HG03103 (cell line): Measurements from ENCODE around the gene CASP8.
"Not testable (repeated sequence)": the region's sequence is repeated elsewhere in the genome, so short reads cannot be mapped to it uniquely, and the experiment has no call there.

Source experiments
- ATAC-seq: cut with Tn5 transposase; IDR thresholded peaks from one replicate; pipeline ENCODE4 v1.9.1; 2021; ENCODE audit warnings: low read depth; ENCODE audit not compliant: unreplicated experiment

Gene CASP8

DNA sequence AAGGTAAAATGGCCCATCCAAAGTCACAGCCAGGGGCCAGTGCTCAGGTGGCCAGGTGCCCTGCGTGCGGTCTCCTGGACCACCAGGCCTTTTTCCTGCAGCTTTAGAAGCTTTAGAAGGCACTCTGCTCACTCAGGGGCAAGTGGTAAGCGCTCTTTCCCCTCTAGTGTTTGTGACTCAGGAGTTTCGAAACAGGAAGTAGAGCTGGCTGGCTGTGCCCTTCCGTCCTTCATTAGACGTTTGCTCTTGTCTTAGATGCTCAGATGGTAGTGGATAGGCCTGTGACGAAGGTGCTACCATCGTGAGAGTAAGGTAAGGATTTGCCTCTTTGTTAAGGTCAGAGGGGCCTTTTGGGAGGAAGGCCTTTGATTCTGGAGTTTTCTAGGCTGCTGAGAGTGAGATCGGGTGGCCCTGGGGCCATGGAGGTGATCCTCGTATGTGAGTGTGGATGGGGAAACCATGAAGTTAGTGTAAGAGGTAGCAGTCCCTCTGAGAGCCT is at the start of gene CASP8:
TSS of gene CASP8 (plus strand) at position 235 of the 499 bp plus-strand sequence. CDS start 5,951 bp downstream, outside the sequence.
- ATAC-seq = no peak

DNA sequence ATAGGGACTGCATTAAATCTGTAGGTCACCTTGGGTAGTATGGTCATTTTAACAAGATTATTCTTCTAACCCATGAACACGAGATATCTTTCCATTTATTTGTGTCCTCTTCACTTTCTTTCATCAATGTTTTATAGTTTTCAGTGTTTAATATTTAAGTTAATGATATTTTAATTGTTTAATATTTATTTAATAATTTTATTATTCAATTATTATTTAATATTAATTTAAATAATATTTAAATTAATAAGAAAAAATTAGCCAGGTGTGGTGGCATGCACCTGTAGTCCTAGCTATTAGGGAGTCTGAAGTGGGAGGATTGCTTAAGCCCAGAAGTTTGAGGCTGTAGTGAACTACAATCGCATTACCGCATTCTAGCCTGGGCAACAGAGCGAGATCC is 44.4 kb upstream of the CASP8 start:
- no peak for ATAC-seq

DNA sequence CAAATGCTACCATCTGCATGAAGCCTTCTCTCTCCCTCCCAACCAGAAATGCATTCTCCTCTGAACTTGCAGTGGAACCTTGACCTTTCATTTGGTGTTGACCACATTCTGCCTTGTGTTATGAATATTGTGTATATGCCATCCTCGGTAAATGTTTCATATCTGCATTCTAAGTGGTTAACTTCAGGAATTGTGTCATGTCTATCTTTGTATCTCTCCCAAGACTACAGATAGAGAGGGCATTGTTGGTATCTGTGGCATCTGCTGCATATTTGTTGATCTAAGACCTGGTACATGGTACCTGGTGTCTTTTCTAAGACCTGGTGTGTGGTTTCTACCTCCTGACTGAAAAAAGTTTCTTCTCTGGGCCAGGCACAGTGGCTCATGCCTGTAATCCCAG is 43.4 kb upstream of the CASP8 start:
- ATAC-seq = no peak

DNA sequence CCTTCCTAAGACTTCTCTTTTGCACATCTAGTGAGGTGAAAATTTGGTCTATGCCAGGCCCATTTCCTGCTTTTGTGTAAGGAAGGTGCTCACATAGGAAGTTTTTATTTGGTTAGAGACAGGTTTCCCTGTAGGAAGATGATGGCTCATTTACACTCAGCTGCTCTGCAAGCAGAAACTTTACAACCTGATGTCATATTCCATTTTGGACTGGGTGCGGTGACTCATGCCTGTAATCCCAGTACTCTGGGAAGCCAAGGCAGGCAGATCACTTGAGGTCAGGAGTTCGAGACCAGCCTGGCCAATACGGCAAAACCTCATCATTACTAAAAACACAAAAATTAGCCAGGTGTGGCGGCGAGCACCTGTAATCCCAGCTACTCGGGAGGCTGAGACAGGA is 41.6 kb upstream of the CASP8 start:
- no peak for ATAC-seq

DNA sequence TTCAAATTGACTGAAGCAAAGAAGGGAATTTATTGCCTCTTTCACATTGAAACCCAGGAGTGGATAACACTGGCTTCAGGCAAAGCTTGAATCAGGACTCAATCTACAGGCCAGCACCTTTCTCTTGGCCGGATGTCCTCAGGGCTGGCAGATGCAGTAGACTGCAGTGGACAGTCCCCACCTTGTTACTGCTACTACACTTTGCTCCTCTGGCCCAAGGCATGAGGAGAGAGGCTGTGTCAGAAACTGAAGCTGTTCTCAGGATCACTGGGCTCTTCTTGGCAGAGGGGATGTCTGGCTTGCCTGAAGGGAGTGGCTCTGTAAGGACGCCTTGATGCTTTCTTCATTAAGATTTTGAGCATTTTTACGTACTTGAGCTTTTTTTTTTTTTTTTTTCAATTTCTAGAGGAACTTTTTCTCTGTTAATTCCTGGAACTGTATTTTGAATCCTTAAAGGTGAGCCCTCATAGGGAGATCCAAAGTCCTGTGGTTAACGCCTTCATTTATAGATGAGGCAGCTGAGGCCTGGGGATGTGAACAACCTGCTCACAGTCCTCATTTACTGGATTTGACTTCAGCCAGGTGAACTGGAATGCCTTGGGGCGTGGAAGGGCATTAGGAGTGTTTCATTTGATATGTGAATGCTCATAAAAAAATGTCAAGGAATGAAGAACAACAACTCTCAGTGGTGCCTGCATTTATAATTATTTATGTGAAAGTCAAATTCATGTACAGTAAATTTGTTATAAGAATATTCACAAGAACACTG is 40.8 kb upstream of the CASP8 start:
- ATAC-seq = no peak

DNA sequence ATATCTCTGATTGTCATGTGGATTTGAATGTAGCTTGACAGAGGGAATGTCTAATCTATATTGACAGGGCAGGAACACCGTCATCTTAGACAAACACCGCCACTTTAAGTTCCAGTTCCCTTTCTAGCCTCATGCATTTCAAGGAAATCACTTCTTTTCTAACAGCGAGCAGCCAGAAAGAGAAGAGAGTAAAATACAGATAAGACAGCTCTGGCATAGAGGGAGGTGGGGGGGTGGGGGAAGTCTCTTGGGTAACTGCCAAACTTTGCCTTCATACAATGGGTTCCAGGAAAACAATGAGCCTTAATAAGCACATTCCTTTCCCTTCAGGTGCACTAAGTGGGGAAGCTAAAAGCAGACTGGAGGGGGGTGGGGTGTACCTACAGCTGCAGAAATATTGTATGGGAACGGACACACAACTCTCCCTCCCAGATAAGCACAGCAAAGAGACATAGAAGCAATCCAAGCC is 40.2 kb upstream of the CASP8 start:
- ATAC-seq = no peak

DNA sequence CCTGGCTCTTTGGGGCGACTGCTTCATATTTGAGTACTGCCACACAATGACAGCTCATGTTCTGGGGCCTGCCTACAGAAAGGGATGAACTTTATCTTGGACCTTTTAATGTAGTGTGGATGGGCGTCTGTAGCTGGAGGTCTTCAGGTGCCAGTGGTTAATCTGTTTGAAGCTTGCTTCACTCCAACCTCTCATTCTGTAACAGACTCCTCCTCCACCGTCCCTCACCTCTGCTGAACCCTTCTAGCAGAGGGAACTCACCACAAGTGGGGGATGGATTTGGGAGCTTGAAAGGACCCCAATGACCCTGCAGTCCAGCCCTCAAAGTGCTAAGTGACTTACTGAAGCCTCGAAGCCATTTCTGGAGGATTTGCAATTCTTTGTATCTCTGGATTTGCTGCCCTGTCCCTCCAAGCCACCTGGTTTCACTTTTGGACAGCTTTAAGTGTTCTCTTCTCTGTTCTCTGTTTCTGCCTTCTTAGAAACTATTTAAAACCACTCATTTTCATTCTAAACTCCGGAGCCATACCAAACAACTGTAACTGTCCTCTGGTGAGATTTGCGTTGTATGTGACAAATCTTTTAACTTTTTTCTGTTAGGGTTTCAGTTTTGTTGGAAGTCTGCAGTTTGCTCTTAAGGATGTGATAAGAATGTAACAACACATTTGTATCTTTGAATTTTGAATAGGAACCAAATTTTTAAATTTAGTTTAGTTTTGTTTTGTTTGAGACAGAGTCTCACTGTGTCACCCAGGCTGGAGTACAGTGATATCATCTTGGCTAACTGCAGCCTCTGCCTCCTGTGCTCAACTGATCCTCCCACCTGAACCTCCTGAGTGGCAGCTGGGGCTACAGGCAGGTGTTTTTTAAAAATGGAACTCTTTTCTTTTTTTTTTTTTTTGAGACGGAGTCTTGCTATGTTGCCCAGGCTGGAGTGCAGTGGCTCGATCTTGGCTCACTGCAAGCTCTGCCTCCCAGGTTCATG is 37.0 kb upstream of the CASP8 start:
- peak; percentile 88 for ATAC-seq

DNA sequence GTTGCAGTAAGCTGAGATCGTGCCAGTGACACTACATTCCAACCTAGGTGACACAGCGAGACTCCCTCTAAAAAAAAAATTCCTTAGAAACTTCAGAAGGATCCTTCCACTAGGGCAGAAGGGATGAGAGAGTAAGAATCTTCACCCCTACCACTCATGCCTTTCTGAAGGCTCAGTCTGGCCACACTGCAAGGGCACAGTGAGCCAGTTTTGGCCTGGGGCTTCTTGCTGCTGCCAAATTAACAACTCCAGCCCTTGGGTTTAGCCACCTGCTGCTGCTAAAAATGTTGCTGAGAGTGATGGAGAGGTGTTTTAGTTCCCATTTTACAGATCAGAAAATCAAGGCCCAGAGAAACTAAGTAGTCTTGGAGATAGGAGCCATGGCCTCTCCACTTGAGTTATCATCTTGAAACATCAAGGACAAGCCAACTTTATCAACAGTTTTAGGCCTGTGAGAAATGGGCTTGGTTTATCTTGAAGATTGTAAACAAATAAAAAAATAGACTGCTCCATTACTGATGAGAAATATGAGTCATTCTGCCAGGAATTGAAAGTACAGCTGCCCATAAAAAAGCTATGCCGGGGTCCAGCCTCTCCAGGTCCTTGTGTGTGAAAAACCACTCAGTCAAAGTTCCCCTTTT is 31.9 kb upstream of the CASP8 start:
- ATAC-seq = no peak

DNA sequence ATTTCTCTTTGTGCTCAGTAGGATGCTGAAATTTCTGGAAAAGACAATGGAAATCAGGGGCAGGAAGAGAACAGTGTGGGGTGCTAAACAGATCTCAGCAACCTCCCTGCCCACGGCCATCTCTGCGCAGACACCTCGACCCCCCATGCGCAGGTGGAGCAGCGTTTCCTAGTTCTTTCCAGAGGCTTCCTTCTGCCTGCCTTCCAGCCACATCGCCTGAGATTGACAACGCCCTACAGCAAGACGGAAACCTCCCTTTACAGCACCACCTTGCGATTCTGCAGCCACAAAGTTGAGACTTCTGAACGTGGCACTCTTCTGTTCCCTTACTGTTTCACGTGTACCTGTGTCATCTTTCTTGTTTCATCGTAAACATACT is 31.4 kb upstream of the CASP8 start:
- no peak for ATAC-seq

DNA sequence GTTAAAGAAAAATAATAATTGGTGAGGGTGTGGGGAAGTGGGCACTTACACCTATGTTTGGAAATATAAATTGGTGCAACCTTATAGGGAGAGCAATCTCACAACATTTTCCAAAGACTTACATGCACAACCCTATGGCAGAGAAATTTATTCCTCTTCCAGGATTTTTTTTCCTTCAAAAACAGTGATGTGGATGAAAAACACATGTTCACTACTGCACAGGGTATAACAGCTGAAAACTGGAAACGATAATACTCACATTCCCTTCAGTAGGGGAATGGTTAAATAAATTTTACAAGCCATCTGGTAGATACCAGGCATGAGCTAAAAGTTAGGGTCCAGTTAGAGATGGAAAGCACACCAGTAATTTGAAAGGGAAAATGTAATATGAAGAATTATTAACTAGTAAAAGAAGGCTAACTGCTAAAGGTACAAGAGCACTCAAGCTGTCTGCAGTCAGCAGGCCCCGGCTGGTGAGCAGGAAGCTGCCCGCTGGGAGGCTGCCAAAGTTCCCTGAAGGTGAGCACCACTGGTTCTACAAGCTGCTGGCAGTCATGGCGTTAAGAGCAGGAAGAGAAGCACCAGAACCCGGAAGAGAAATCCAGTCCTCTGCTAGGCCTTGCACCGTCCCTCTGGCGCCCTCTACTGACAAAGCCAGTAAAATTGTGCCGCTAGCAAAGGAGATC is 28.4 kb upstream of the CASP8 start:
- ATAC-seq = peak; percentile 49

DNA sequence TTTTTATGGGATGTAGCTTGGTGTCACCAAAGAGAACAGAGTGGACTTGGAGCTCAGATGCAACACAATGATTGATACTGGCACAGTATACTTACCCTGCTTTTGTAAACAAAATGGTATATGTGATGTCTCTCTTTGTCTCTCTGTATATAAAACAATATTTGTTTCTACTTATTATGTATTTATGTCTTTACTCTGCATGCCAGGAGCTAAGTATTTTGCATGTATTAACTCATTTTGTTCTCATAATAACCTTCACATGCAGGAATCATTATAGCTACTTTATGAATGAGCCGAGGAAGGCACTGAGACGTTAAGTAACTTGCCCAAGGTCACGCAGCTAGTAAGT is 27.9 kb upstream of the CASP8 start:
- ATAC-seq = no peak

DNA sequence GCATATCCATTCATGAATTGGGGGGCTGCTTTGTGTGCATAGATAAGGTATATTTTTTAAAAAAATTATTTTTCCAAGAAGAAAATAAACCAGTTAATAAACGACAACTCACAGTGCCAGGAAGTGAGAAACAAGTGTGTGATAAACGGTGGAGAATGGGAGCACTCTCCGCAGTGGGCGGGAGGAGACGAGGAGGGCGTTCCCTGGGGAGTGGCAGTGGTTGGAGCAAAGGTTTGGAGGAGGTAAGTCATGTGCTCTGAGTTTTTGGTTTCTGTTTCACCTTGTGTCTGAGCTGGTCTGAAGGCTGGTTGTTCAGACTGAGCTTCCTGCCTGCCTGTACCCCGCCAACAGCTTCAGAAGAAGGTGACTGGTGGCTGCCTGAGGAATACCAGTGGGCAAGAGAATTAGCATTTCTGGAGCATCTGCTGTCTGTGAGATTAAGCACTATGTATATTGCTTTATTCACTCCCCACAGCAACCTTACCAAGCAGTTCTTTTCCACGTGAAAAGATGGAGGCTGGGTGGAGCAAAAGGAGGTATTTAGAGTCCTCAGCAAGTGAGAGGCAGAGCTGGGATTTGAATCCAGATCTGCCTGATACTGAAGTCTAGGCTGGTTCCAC is 27.0 kb upstream of the CASP8 start:
- ATAC-seq = peak; percentile 86

DNA sequence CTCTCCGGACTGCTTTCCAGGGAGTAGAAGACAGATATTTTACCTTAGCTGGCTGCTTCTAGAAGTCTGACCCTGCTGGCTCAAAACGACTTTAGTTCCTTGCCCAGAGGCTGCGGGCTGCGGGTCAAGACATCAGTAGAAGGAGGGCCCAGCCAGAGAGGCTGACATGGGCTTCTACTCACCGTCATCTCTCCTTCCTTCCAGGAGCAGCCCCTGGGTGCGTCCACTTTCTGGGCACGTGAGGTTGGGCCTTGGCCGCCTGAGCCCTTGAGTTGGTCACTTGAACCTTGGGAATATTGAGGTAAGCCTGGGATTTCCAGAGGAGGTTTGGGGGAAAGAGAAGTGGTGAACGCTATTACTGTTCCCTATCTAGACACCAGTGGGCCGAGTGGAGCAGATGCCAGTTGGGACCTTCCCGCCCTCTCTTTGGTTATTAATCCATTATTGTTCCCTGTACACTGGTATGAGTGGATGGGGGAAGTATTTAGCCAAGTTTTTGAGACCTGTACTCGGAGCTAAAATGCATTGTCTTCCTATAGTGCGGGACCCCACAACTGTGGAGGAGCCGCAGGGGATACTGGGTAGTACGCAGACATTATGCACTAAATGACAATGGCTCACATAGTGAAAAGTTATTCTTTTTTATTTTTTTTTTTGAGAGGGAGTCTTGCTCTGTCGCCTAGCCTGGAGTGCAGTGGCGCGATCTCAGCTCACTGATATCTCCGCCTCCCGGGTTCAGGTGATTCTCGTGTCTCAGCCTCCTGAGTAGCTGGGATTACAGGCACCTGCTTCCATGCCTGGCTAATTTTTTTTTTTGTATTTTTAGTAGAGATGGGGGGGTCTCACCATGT is 26.3 kb upstream of the CASP8 start:
- no peak for ATAC-seq

DNA sequence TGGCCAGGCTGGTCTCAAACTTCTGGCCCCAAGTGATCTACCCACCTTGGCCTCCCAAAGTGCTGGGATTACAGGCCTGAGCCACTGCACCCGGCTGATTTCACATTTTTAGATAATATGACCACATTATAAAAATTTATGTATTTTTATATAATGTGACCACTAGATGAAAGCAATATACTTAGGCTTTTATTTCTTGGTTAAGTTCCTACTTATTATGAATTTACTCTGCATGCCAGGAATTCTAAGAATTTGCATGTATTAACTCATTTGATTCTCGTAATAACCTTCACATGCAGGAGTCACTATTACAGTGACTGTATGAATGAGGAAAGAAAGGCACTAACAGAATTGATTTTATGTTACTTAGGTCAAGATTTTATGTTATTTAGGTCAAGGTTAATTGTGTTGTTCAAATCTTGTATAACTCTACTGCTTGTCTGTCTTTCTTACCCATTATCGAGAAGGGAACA is 25.6 kb upstream of the CASP8 start:
- no peak for ATAC-seq

DNA sequence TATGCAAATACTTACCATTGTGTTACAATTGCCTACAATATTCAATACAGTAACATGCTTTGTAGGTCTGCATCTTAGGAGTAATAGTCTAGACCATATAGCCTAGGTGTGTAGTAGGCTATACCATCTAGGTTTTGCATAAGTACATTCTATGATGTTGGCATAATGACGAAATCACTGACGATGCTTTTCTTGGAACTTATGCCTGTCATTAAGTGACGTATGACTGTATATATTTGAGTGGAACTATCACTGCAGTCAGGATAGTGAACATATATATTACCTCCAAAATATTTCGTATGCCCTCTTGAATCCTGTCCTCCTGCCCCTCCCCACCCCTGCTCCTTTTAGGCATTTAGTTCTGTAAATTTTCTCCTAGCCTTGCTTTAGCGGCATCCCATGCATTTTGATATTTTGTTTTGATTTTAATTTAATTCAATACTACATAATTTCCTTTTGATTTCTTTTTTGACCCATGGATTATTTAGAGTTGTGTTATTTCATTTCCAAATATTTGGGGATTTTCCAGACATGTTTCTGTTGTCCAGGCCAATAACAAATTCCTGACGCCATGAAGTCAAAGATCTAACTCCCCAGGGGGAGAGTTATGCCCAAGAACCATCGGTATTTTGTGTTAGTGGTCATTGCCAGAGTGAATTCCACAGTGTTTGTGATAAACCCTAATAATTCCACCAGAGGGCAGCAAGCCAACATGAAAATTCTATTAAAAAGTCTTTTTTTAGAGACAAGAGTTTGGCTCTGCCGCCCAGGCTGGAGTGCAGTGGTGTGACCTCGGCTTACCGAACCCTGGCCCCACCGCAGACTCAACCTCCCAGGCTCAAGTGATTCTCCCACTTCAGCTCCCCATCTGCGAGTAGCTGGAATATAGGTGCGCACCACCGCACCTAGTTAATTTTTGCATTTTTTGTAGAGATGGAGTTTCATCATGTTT is 24.2 kb upstream of the CASP8 start:
- ATAC-seq = no peak

DNA sequence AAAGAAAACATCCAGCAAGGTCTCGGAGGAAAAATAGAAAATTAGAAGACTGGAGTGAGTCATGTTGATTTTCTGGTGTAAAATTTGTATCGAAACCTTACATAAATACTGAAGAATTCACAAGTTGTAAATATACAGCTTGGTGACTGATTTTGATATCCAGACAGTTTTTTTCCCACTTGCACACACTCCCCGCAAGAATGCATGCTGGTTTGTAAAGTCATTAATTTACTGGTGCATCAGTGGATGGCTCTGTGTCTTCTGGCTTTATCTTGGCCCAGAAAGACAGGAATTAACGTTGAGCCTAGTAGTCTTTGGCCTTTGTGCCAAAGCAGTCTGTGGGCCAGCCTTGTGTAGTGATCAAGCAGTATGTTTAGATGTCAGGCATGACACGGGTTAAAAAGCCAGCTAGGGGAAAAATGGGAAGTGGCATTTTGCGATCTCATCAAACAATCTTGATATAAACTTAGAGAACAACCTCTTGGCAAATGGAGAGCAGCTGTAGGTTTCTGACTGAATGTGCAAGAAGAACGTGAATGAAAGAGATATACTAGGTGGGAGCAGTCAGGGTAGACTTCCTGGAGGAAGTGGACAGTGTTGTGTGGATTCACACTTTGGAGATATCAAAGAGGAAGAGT is 22.7 kb upstream of the CASP8 start:
- no peak for ATAC-seq

DNA sequence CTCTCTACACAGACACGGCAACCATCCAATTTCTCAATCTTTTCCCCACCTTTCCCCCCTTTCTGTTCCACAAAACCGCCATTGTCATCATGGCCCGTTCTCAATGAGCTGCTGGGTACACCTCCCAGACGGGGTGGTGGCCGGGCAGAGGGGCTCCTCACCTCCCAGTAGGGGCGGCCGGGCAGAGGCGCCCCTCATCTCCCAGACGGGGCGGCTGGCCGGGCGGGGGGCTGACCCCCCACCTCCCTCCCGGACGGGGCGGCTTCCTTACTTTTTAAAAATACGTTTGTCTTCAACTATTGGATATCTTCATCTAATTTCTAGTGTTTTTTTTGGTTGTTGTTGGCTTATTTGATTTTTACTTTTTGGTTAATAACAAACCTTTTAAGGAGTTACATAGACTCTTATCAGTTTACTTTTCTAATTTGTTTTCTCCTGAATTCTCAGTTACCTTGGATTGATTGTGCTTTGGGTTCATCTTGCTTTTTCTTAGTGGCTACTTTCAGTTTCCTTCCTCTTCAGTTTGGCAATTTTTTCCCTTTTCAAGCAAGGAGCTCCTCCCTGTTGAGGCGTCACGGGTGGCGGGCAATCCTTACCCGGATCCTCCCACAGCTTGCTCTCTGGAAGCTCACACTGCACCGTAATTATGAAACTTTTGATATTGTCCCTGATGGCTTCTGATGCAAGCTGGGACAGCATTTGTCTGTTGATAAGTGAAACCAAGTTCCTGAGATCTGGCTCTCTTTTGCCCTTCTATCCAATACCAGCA is 21.0 kb upstream of the CASP8 start:
- not testable (repeated sequence) for ATAC-seq
